GM23248 (cell line): ENCODE results near the gene L3MBTL2. TPM values are rescaled to one million over a fixed set of nuclear protein-coding genes. Genes with fewer than 3 reads are reported as not detected.

ENCODE experiments used
- DNase-seq: peaks from one replicate; pipeline ENCODE4 v3.0.0-alpha.2; 2015
- H2AFZ ChIP-seq: fragments of 200-600 bp; sonication (generic); 2 replicates; pipeline ENCODE4 v1.6.1; 2016; ENCODE audit warnings: antibody characterized with exemption
- H3F3A ChIP-seq: fragments of 200-600 bp; sonication (generic); 2 replicates; pipeline ENCODE4 v1.6.1; 2016; ENCODE audit warnings: mild to moderate bottlenecking, antibody characterized with exemption, mixed run types; ENCODE audit not compliant: insufficient read depth
- H3K27ac ChIP-seq: fragments of 200-600 bp; sonication (generic); 2 replicates; pipeline ENCODE4 v1.5.1; 2016; ENCODE audit warnings: mild to moderate bottlenecking
- H3K27me3 ChIP-seq: fragments of 200-600 bp; sonication (generic); replicated peaks from 2 replicates; pipeline ENCODE4 v1.6.1; 2016; ENCODE audit warnings: mild to moderate bottlenecking; ENCODE audit not compliant: insufficient read depth
- H3K36me3 ChIP-seq: fragments of 200-600 bp; sonication (generic); 2 replicates; pipeline ENCODE4 v1.6.1; 2016; ENCODE audit warnings: low read depth, mild to moderate bottlenecking
- H3K4me1 ChIP-seq: fragments of 200-600 bp; sonication (generic); 2 replicates; pipeline ENCODE4 v1.6.1; 2016; ENCODE audit warnings: mild to moderate bottlenecking; ENCODE audit not compliant: insufficient read depth
- H3K4me2 ChIP-seq: fragments of 200-600 bp; sonication (generic); one replicate; pipeline ENCODE4 v1.6.1; 2016; ENCODE audit warnings: mild to moderate bottlenecking; ENCODE audit not compliant: unreplicated experiment
- H3K4me3 ChIP-seq: fragments of 200-600 bp; sonication (generic); 2 replicates; pipeline ENCODE4 v1.5.1; 2016; ENCODE audit warnings: mild to moderate bottlenecking
- H3K79me2 ChIP-seq: fragments of 200-600 bp; sonication (generic); 2 replicates; pipeline ENCODE4 v1.6.1; 2016; ENCODE audit warnings: mild to moderate bottlenecking; ENCODE audit not compliant: insufficient read depth
- H3K9ac ChIP-seq: fragments of 200-600 bp; sonication (generic); 2 replicates; pipeline ENCODE4 v1.6.1; 2016; ENCODE audit warnings: mild to moderate bottlenecking
- H3K9me2 ChIP-seq: fragments of 200-600 bp; sonication (generic); 2 replicates; pipeline ENCODE4 v1.6.1; 2016; ENCODE audit warnings: mixed run types, mild to moderate bottlenecking, moderate library complexity; ENCODE audit not compliant: insufficient read depth
- H3K9me3 ChIP-seq: fragments of 200-600 bp; sonication (generic); one replicate; pipeline ENCODE4 v1.6.1; 2017; ENCODE audit warnings: low read depth
- H4K20me1 ChIP-seq: fragments of 200-600 bp; sonication (generic); 2 replicates; pipeline ENCODE4 v1.6.0; 2016; ENCODE audit not compliant: insufficient read depth
- EZH2 ChIP-seq: fragments of 200-600 bp; sonication (generic); IDR thresholded peaks from 2 replicates; pipeline ENCODE4 v1.6.1; 2018; ENCODE audit warnings: antibody characterized with exemption, mild to moderate bottlenecking; ENCODE audit not compliant: insufficient read depth, poor library complexity, severe bottlenecking
- EZH2phosphoT487 ChIP-seq: fragments of 200-600 bp; sonication (generic); IDR thresholded peaks from 2 replicates; pipeline ENCODE4 v1.6.1; 2018; ENCODE audit warnings: antibody characterized with exemption, moderate library complexity, mild to moderate bottlenecking, low read depth; ENCODE audit not compliant: insufficient read depth
- WGBS, 2 experiments: methylation state at CpG; one replicate each; pipeline ENCODE4 v1.1.6; 2015 to 2017; ENCODE audit warnings: low lambda C conversion rate in 2 of 2, low coverage in 1 of 2; ENCODE audit errors: missing lambda C conversion rate in 2 of 2; 5-methylcytosine and 5-hydroxymethylcytosine counted together
- in situ Hi-C: fragments of 300-500 bp; cut with MboI; formaldehyde crosslinking; loops from 2 replicates; pipeline ENCODE4 v1.15.0; 2020
- polyA plus RNA-seq: library from polyadenylated mRNA; unstranded; fragments of >200 nt; fragmentation: Nextera tagmentation; extraction: Ambion mirVana; gene quantifications from 2 replicates; pipeline ENCODE4 v1.2.1, GENCODE V29; 2016
- total RNA-seq: library from RNA; depleted of rRNA; stranded (reverse); fragments of >200 nt; shearing (Covaris generic); gene quantifications from 2 replicates; pipeline ENCODE4 v1.2.3, GENCODE V29; 2014

L3MBTL2 gene
- total and polyA plus RNA-seq, 2 experiments from 2014 or later = 16.8 to 24.1 TPM

DNA sequence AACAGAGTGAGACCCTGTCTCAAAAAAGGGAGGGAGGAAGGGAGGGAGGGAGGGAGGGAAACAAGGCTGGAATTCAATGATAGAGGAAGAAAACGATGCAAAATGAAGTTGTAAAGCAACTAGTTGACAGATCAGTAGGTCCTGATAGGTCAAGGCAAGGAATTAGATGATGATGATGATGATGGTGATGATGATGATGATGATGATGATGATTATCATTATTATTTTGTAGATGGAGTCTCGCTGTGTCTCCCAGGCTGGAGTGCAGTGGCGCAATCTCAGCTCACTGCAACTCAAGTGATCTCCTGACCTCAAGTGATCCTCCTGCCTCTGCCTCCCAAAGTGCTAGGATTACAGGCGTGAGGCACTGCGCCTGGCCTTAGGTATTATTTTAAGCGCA lies 11.3 kb upstream of the L3MBTL2 start:
- Histone ChIP-seq H3K27me3 (no peaks in the 10 kb centered on the region), H2AFZ (no peak overlapping the region), H3K27ac (no peak overlapping the region), H3K9me3 (no peaks in the 10 kb centered on the region), H3K4me2 (no peak overlapping the region), H3K4me3 (no peak overlapping the region), H3K79me2 (no peaks in the 10 kb centered on the region), H3F3A (no peaks in the 10 kb centered on the region), H4K20me1 (no peaks in the 10 kb centered on the region), H3K36me3 (no peaks in the 10 kb centered on the region), H3K9ac (no peak overlapping the region), H3K9me2 (no peaks in the 10 kb centered on the region), H3K4me1 (0 out of 2 replicates have a peak, but pooled peaks cover 6% of the 10 kb centered on the region)
- WGBS, 2 experiments = 95% methylated on average over 5 to 6 of the region's 6 CpGs
- in situ Hi-C loops = no loop called here
- TF ChIP-seq EZH2phosphoT487 = no peak
- TF ChIP-seq EZH2 = no peak
- DNase-seq = no peak

DNA sequence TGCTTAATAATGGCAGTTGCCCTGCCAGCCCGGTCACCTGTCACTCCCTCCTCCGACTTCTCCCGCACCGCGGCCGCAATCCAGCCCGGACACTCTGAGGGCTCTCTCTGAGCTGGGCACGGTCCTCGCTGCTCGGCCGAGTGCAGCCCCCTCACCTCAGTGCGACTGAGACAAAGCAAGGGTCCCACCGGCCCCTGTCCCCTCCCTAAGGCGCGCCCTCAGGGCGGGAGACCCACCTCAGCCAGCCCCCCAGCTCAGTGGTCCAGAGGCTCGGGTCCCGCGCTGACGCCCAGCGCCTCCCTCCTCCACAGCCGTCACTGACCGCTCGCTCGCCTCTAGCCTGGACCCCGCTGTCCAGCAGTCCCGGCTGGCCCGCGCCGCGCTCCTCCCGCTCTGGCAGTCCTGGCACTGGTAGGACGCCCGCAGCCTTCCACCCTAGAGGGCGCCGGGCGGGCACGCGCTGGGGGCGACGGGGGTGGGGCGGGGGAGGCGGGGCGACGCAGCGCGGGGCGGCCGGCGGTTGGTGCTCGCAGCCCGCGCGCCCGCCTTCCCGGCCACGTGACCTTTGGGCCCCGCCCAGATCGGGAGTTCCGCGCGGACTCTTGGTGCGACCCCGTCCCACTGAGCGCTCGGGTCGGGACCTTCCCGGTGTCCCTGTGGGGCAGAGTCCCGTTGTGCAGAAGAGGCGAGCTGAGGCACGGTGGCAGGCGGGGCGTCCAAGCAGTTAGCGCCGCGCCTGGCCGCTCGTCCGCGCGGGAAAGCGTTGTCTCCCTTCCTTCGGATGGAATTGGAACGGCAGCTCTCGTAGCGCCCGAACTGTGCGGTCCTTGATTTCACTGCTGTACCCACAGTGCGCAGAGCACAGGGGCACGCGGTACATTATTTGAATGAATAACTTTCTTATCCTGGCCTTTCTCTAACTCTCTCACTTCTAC lies 7.8 kb upstream of the L3MBTL2 start:
- Histone ChIP-seq H3K36me3 (no peaks in the 10 kb centered on the region), H3K27ac (no peak overlapping the region), H2AFZ (peak overlapping the region; percentile 80), H3K4me1 (0 out of 2 replicates have a peak, but pooled peaks cover 6% of the 10 kb centered on the region), H4K20me1 (no peaks in the 10 kb centered on the region), H3K4me2 (peak overlapping the region; percentile 77), H3F3A (no peaks in the 10 kb centered on the region), H3K4me3 (peak overlapping the region; percentile 77), H3K9ac (peak overlapping the region; percentile 3; the same call in 1 of the 2 replicates), H3K9me2 (no peaks in the 10 kb centered on the region), H3K79me2 (no peaks in the 10 kb centered on the region), H3K27me3 (no peaks in the 10 kb centered on the region), H3K9me3 (no peaks in the 10 kb centered on the region)
- TF ChIP-seq EZH2 (no peak), EZH2phosphoT487 (no peak)
- peak; percentile 87 for DNase-seq
- in situ Hi-C loops = no loop called here
- WGBS, 2 experiments = 1 to 2% methylated on average over 60 to 80 of the region's 91 CpGs

DNA sequence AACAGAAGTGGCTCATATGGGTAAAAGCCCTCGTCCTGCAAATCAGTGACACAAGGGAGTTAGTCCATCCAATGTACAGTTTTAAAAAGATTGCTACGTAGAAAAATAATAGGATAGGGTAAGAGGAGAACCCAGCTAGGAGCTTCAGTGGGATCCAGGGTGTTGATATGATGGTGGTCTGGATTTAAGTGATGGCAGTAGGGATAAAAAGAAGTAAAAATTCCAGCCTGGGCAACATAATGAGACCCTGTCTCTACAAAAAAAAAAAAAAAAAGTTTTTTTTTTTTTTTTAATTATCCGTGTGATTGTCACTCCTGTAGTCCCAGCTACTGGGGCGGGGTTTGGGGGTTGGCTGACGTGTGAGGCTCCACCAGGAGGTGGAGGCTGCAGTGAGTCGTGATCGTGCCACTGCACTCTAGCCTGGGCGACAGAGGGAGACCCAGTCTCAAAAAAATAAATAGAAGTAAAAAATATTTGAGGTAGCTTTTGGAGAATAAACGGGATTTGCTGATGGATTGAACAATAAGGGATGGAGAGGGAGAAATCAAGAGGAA lies 7.0 kb upstream of the L3MBTL2 start:
- Histone ChIP-seq H3K4me3 (peak overlapping the region; percentile 77), H4K20me1 (no peaks in the 10 kb centered on the region), H3K27ac (no peak overlapping the region), H3K36me3 (no peaks in the 10 kb centered on the region), H3K9me3 (no peaks in the 10 kb centered on the region), H3K4me2 (peak overlapping the region; percentile 77), H2AFZ (peak overlapping the region; percentile 80), H3K9ac (peak overlapping the region; percentile 24; the same call in 1 of the 2 replicates), H3K9me2 (no peaks in the 10 kb centered on the region), H3K4me1 (0 out of 2 replicates have a peak, but pooled peaks cover 6% of the 10 kb centered on the region), H3F3A (no peaks in the 10 kb centered on the region), H3K27me3 (no peaks in the 10 kb centered on the region), H3K79me2 (no peaks in the 10 kb centered on the region)
- in situ Hi-C loops = no loop called here
- no peak for TF ChIP-seq EZH2phosphoT487
- no peak for TF ChIP-seq EZH2
- DNase-seq = peak; percentile 63
- WGBS, 2 experiments = 2% methylated on average over 9 of the region's 9 CpGs

DNA sequence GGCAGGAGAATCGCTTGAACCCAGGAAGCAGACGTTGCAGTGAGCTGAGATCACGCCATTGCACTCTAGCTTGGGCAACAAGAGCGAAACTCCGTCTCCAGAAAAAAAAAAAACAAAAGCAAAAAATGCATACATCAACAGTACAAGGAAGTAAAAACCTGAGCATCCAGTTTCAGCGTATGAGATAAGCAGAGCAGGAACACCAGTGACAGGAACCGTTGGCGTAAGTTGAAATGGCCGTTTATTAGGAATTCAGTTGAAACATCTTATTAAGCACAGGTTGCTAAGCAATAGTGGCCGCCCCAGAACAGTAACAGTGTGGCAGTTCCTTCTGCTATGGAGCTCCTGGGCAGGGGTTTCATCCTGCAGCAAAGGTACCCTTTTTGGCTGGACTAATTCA lies 4.0 kb upstream of the L3MBTL2 start:
- 73 to 77% methylated on average over 10 of the region's 10 CpGs for WGBS, 2 experiments
- no peaks in the 10 kb centered on the region for H3K9me3 ChIP-seq
- no peak for DNase-seq
- no peaks in the 10 kb centered on the region for H3K27me3 ChIP-seq
- peaks cover 11% of the 10 kb centered on the region for H3K4me1 ChIP-seq
- peaks cover 10% of the 10 kb centered on the region for H3K79me2 ChIP-seq
- H3K9ac ChIP-seq = no peak overlapping the region
- H3K9me2 ChIP-seq = no peaks in the 10 kb centered on the region
- H3K27ac ChIP-seq = no peak overlapping the region
- TF ChIP-seq EZH2 = no peak
- no peak for TF ChIP-seq EZH2phosphoT487
- in situ Hi-C loops = no loop called here
- no peaks in the 10 kb centered on the region for H3K36me3 ChIP-seq
- H4K20me1 ChIP-seq = no peaks in the 10 kb centered on the region
- H3F3A ChIP-seq = no peaks in the 10 kb centered on the region
- H3K4me3 ChIP-seq = no peak overlapping the region
- H2AFZ ChIP-seq = no peak overlapping the region
- no peak overlapping the region for H3K4me2 ChIP-seq
